Measurements from ENCODE around the gene NLN. TPM values are rescaled to one million over a fixed set of nuclear protein-coding genes. Genes with fewer than 3 reads are reported as not detected.

Gene NLN
- total RNA-seq, 4 donors from 2014 or later = 20.4 to 29.9 (median 27.9) TPM

DNA sequence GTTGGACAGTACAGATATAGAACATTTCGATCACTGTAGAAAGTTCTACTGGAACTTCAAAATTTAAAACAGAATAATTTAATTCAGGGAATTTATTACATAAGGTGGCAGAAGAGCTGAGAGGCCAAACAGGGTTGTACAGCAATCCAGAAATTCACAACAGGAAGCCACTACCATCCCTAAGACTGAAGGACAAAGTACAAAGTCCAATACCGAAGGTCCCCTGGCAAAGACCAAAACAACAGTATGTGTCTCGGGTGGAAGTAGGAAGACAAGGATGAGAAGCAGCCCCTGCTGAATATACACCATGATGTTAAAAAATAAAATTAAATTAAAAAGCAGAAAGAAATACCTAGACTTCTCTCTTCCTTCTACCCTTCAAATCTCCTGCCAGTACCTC lies 20.0 kb upstream of the NLN start:
- intact Hi-C loops (cut with DNase I; ENCODE audit: low total_unique reads) = no loop called here
- DNase-seq (no peak), ATAC-seq (no peak)
- Histone ChIP-seq H3K27me3 (no peaks in the 10 kb centered on the region), H3K9me3 (no peaks in the 10 kb centered on the region), H3K4me1 (peaks cover 4 to 5% of the 10 kb centered on the region in 2 donors), H3K4me3 (no peak overlapping the region), H3K36me3 (no peaks in the 10 kb centered on the region), H3K27ac (no peak overlapping the region)
- in situ Hi-C loops (cut with MboI; ENCODE audit: low sequenced_read_pairs in 4 of 4) = no loop called here
- TF ChIP-seq CTCF (IDR thresholded peaks at IDR 0.05 in 4 of 5, conservative IDR thresholded peaks at IDR 0.05 in 1 of 5) (no peak), POLR2A (IDR thresholded peaks at IDR 0.05) (no peak)

- Histone ChIP-seq H3K27ac (no peak overlapping the region), H3K4me3 (no peak overlapping the region), H3K36me3 (no peaks in the 10 kb centered on the region), H3K9me3 (no peaks in the 10 kb centered on the region), H3K4me1 (no peaks in the 10 kb centered on the region), H3K27me3 (no peaks in the 10 kb centered on the region)
- ATAC-seq (no peak), DNase-seq (no peak)
- intact Hi-C loops (cut with DNase I; ENCODE audit: low total_unique reads) = no loop called here
- in situ Hi-C loops (cut with MboI; ENCODE audit: low sequenced_read_pairs in 4 of 4) = no loop called here
- no peak for TF ChIP-seq CTCF (IDR thresholded peaks at IDR 0.05 in 4 of 5, conservative IDR thresholded peaks at IDR 0.05 in 1 of 5)
- no peak for TF ChIP-seq POLR2A (IDR thresholded peaks at IDR 0.05)
Measured at GRCh38 chr5:65704621-65705239, 17.3 kb upstream of the NLN start.

GRCh38 chr5:65707663-65708062 lies 14.3 kb upstream of the NLN start:
- TF ChIP-seq CTCF (IDR thresholded peaks at IDR 0.05 in 4 of 5, conservative IDR thresholded peaks at IDR 0.05 in 1 of 5) (no peak), POLR2A (IDR thresholded peaks at IDR 0.05) (no peak)
- in situ Hi-C loops (cut with MboI; ENCODE audit: low sequenced_read_pairs in 4 of 4) (no loop called here), intact Hi-C loops (cut with DNase I; ENCODE audit: low total_unique reads) (no loop called here)
- no peaks in the 10 kb centered on the region for H3K9me3 ChIP-seq
- DNase-seq (no peak), ATAC-seq (no peak)
- H3K4me3 ChIP-seq = no peak overlapping the region
- H3K36me3 ChIP-seq = peaks cover 0 to 14% of the 10 kb centered on the region in 2 donors
- no peak overlapping the region for H3K27ac ChIP-seq
- H3K4me1 ChIP-seq = no peaks in the 10 kb centered on the region
- H3K27me3 ChIP-seq = no peaks in the 10 kb centered on the region

DNA sequence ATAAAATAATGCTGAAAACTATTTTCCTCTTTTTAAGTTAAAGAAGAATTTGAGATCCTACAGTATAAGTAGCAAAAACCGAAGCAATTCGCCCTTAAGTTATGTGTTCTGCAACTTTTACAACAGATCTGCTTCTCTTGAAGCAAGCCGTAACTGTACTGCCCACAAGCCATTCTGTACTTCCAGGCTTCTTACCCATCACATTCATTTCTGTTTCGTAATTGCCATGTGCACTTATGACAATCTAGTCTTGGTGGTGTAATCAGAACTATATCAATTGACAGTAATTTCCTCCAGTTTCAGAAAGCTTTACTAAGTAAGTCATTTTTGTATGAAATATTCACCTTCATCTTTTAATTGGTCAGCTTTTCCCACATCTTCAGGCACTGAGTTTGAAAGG lies 13.9 kb upstream of the NLN start:
- Histone ChIP-seq H3K27me3 (no peaks in the 10 kb centered on the region), H3K4me1 (no peaks in the 10 kb centered on the region), H3K9me3 (no peaks in the 10 kb centered on the region), H3K27ac (no peak overlapping the region), H3K4me3 (no peak overlapping the region), H3K36me3 (peaks cover 0 to 14% of the 10 kb centered on the region in 2 donors)
- no peak for DNase-seq
- intact Hi-C loops (cut with DNase I; ENCODE audit: low total_unique reads) (no loop called here), in situ Hi-C loops (cut with MboI; ENCODE audit: low sequenced_read_pairs in 4 of 4) (no loop called here)
- TF ChIP-seq CTCF (IDR thresholded peaks at IDR 0.05 in 4 of 5, conservative IDR thresholded peaks at IDR 0.05 in 1 of 5) = no peak
- no peak for TF ChIP-seq POLR2A (IDR thresholded peaks at IDR 0.05)
- no peak for ATAC-seq

Data from gastrocnemius medialis (tissue), 4 donors.